ENCODE results near the gene ATP7A.

The ATP7A gene

DNA sequence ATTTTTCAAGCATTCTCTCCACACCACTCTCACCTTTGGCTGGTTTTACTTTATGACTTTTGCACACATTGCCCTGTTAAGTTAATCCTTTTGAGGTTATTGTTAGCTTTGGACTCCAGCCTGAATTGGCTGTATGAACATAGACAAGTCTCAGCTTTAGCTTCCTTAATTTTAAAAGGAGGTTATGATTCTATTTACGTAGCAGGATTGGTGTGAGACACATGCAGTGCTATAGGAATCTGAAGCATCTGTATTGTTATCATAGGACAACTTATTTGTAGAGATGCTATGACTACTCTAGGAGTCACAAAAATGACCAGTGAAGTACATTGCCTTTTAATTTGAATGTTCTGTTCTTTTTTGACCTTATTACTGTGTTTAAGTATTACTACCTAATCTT lies 43.2 kb downstream of the ATP7A start:
- TF ChIP-seq, protein P1, sequence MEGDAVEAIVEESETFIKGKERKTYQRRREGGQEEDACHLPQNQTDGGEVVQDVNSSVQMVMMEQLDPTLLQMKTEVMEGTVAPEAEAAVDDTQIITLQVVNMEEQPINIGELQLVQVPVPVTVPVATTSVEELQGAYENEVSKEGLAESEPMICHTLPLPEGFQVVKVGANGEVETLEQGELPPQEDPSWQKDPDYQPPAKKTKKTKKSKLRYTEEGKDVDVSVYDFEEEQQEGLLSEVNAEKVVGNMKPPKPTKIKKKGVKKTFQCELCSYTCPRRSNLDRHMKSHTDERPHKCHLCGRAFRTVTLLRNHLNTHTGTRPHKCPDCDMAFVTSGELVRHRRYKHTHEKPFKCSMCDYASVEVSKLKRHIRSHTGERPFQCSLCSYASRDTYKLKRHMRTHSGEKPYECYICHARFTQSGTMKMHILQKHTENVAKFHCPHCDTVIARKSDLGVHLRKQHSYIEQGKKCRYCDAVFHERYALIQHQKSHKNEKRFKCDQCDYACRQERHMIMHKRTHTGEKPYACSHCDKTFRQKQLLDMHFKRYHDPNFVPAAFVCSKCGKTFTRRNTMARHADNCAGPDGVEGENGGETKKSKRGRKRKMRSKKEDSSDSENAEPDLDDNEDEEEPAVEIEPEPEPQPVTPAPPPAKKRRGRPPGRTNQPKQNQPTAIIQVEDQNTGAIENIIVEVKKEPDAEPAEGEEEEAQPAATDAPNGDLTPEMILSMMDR (conservative IDR thresholded peaks at IDR 0.05; ENCODE audit: control insufficient read depth, insufficient read depth, low read depth, low read length): no peak
- H3K4me3 ChIP-seq (ENCODE audit: control insufficient read depth, low read depth, low read length): no peak overlapping the region
- DNase-seq (ENCODE audit: low read depth): peak; percentile 36

GRCh38 chrX:77960567-77960966 lies 50.1 kb downstream of the ATP7A start:
- TF ChIP-seq, protein P1 (conservative IDR thresholded peaks at IDR 0.05; ENCODE audit: control insufficient read depth, insufficient read depth, low read depth, low read length): no peak
- H3K4me3 ChIP-seq (ENCODE audit: control insufficient read depth, low read depth, low read length): no peak overlapping the region
- DNase-seq (ENCODE audit: low read depth): no peak

DNA sequence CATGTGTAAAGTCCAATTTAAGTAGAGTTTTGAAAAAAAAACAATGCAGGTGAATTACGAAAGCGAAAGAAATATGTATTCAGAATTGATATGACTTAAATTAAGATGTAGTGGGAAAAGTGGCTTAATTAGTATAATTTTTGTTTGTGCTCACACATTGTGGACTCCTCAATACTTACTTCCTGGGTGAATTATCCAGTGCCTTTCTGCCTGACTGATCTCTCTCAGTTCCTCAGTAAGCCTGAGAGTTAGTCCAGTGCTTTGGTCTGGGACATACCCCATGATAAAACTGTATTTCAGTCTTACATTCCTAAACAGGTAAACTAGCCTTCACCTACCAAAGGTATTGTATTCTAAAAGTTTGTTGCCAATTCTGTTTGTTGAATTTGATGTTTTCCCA lies 50.6 kb downstream of the ATP7A start:
- DNase-seq (ENCODE audit: low read depth): no peak
- no peak overlapping the region for H3K4me3 ChIP-seq (ENCODE audit: control insufficient read depth, low read depth, low read length)
- TF ChIP-seq, protein P1 (conservative IDR thresholded peaks at IDR 0.05; ENCODE audit: control insufficient read depth, insufficient read depth, low read depth, low read length): no peak

GRCh38 chrX:77962068-77962902 lies 51.8 kb downstream of the ATP7A start:
- no peak for DNase-seq (ENCODE audit: low read depth)
- no peak overlapping the region for H3K4me3 ChIP-seq (ENCODE audit: control insufficient read depth, low read depth, low read length)
- TF ChIP-seq, protein P1 (conservative IDR thresholded peaks at IDR 0.05; ENCODE audit: control insufficient read depth, insufficient read depth, low read depth, low read length): no peak

- DNase-seq (ENCODE audit: low read depth): no peak
- no peak overlapping the region for H3K4me3 ChIP-seq (ENCODE audit: control insufficient read depth, low read depth, low read length)
- TF ChIP-seq, protein P1 (conservative IDR thresholded peaks at IDR 0.05; ENCODE audit: control insufficient read depth, insufficient read depth, low read depth, low read length): no peak
Measured at GRCh38 chrX:77966361-77966760, 55.9 kb downstream of the ATP7A start.

DNA sequence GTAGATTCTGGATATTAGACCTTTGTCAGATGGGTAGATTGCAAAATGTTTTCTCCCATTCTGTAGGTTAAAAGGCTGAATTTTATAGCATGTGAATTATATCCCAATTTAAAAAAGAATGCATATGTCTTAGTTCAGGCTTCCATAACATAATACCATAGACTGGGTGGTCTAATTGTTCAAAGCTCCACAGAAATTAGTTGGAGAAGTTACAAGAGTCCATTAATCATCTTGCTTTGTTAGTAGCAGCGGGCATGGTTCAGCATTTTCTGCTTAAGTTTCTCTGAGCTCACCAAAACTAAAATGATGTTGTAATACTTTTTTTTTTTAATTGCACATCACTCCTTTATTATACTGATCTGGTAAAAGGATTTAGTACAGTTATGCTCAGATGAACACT lies 57.1 kb downstream of the ATP7A start:
- TF ChIP-seq, protein P1 (conservative IDR thresholded peaks at IDR 0.05; ENCODE audit: control insufficient read depth, insufficient read depth, low read depth, low read length): no peak
- no peak overlapping the region for H3K4me3 ChIP-seq (ENCODE audit: control insufficient read depth, low read depth, low read length)
- DNase-seq (ENCODE audit: low read depth): no peak

Data from fibroblast of mammary gland (primary cell).